GM15510 (cell line): ENCODE data around the gene OR5B2.

ENCODE experiments used
- POLR2A ChIP-seq: IDR thresholded peaks from 3 replicates; pipeline ENCODE4 v1.6.1; 2011; ENCODE audit warnings: borderline replicate concordance; ENCODE audit not compliant: insufficient read length; ENCODE audit errors: extremely low read depth

Gene OR5B2

GRCh38 chr11:58428021-58428420 lies at the start of gene OR5B2:
TSS of gene OR5B2 (minus strand) at chr11:58428121. CDS start at chr11:58423261, 4,860 bp downstream.
- TF ChIP-seq POLR2A, result no peak

GRCh38 chr11:58471892-58472291 lies 44.0 kb upstream of the OR5B2 start:
- TF ChIP-seq POLR2A, result no peak

GRCh38 chr11:58466293-58466692 lies 38.4 kb upstream of the OR5B2 start:
- no peak for TF ChIP-seq POLR2A

- no peak for TF ChIP-seq POLR2A
Measured at GRCh38 chr11:58465690-58466089, 37.8 kb upstream of the OR5B2 start.

GRCh38 chr11:58451585-58451984 lies 23.7 kb upstream of the OR5B2 start:
- no peak for TF ChIP-seq POLR2A

GRCh38 chr11:58446294-58446693 lies 18.4 kb upstream of the OR5B2 start:
- no peak for TF ChIP-seq POLR2A

GRCh38 chr11:58444300-58444699 lies 16.4 kb upstream of the OR5B2 start:
- TF ChIP-seq POLR2A, result no peak

- TF ChIP-seq POLR2A, result no peak
Measured at GRCh38 chr11:58442136-58442535, 14.2 kb upstream of the OR5B2 start, which contains the start of gene OR5B12. TSS of gene OR5B12 (minus strand) at chr11:58442236. CDS start at chr11:58440151, 2,085 bp downstream.

GRCh38 chr11:58438486-58438885 lies 10.6 kb upstream of the OR5B2 start:
- TF ChIP-seq POLR2A, result no peak

- no peak for TF ChIP-seq POLR2A
Measured at GRCh38 chr11:58434217-58434616, 6.3 kb upstream of the OR5B2 start.

GRCh38 chr11:58433638-58434203 lies 5.8 kb upstream of the OR5B2 start:
- TF ChIP-seq POLR2A, result no peak

GRCh38 chr11:58429273-58429672 lies 1.4 kb upstream of the OR5B2 start:
- no peak for TF ChIP-seq POLR2A

GRCh38 chr11:58406774-58407173 lies 21.1 kb downstream of the OR5B2 start, which contains the start of gene OR5B3:
TSS of gene OR5B3 (minus strand) at chr11:58406874. CDS start at chr11:58403409, 3,465 bp downstream.
- TF ChIP-seq POLR2A, result no peak

GRCh38 chr11:58395581-58395980 lies 32.3 kb downstream of the OR5B2 start:
- TF ChIP-seq POLR2A, result no peak

GRCh38 chr11:58394195-58394594 lies 33.7 kb downstream of the OR5B2 start:
- no peak for TF ChIP-seq POLR2A

GRCh38 chr11:58392746-58393145 lies 35.2 kb downstream of the OR5B2 start:
- no peak for TF ChIP-seq POLR2A

GRCh38 chr11:58391879-58392278 lies 36.0 kb downstream of the OR5B2 start:
- TF ChIP-seq POLR2A, result no peak
